Measurements from ENCODE around the gene TBC1D21.

GRCh38 chr15:73832657-73833056 is 40.7 kb upstream of the TBC1D21 start:
- TF ChIP-seq POLR2A (IDR thresholded peaks at IDR 0.05; ENCODE audit: low read length) = no peak
- TF ChIP-seq GATA1 (IDR thresholded peaks at IDR 0.05; ENCODE audit: low read depth, low read length) = no peak

All from erythroblast (primary cell).